ENCODE measurements around the gene LCLAT1.

The LCLAT1 gene

GRCh38 chr2:30444273-30444672 lies 2.8 kb upstream of the LCLAT1 start:
- TF ChIP-seq EZH2 (IDR thresholded peaks at IDR 0.05; ENCODE audit: borderline replicate concordance, low read length) (no peak), CTCF (IDR thresholded peaks at IDR 0.05; ENCODE audit: low read length) (no peak)
- Histone ChIP-seq H2AFZ (ENCODE audit: low read length) (no peak overlapping the region), H3K9me3 (ENCODE audit: low read length) (no peaks in the 10 kb centered on the region), H3K9me2 (ENCODE audit: low read depth, low read length) (no peaks in the 10 kb centered on the region), H4K20me1 (ENCODE audit: insufficient read depth, low read length) (no peaks in the 10 kb centered on the region), H3K4me3 (ENCODE audit: low read depth, low read length, poor library complexity, severe bottlenecking) (no peak overlapping the region), H3K27ac (ENCODE audit: low read depth, low read length, poor library complexity, severe bottlenecking) (no peak overlapping the region), H3F3A (ENCODE audit: insufficient read depth, low read length) (no peaks in the 10 kb centered on the region), H3K9ac (ENCODE audit: low read length) (no peak overlapping the region), H3K36me3 (ENCODE audit: insufficient read depth, low read length) (no peaks in the 10 kb centered on the region), H3K27me3 (ENCODE audit: insufficient read depth, low read length) (no peaks in the 10 kb centered on the region), H3K79me2 (ENCODE audit: insufficient read depth, low read length) (peaks cover 16% of the 10 kb centered on the region), H3K4me2 (ENCODE audit: low read length) (no peak overlapping the region), H3K4me1 (ENCODE audit: insufficient read depth, low read length, severe bottlenecking) (peaks cover 18% of the 10 kb centered on the region)

GRCh38 chr2:30445266-30445821 lies 1.7 kb upstream of the LCLAT1 start:
- Histone ChIP-seq H3F3A (ENCODE audit: insufficient read depth, low read length) (no peaks in the 10 kb centered on the region), H3K9me2 (ENCODE audit: low read depth, low read length) (no peaks in the 10 kb centered on the region), H4K20me1 (ENCODE audit: insufficient read depth, low read length) (no peaks in the 10 kb centered on the region), H3K27me3 (ENCODE audit: insufficient read depth, low read length) (no peaks in the 10 kb centered on the region), H3K9me3 (ENCODE audit: low read length) (no peaks in the 10 kb centered on the region), H3K27ac (ENCODE audit: low read depth, low read length, poor library complexity, severe bottlenecking) (no peak overlapping the region), H3K4me3 (ENCODE audit: low read depth, low read length, poor library complexity, severe bottlenecking) (no peak overlapping the region), H2AFZ (ENCODE audit: low read length) (no peak overlapping the region), H3K79me2 (ENCODE audit: insufficient read depth, low read length) (peaks cover 16% of the 10 kb centered on the region), H3K36me3 (ENCODE audit: insufficient read depth, low read length) (peaks cover under 1% of the 10 kb centered on the region; the same call in 1 of the 2 replicates), H3K4me1 (ENCODE audit: insufficient read depth, low read length, severe bottlenecking) (peaks cover 18% of the 10 kb centered on the region), H3K4me2 (ENCODE audit: low read length) (no peak overlapping the region), H3K9ac (ENCODE audit: low read length) (no peak overlapping the region)
- TF ChIP-seq CTCF (IDR thresholded peaks at IDR 0.05; ENCODE audit: low read length): no peak
- TF ChIP-seq EZH2 (IDR thresholded peaks at IDR 0.05; ENCODE audit: borderline replicate concordance, low read length): no peak

- Histone ChIP-seq H3K27me3 (ENCODE audit: insufficient read depth, low read length) (no peaks in the 10 kb centered on the region), H2AFZ (ENCODE audit: low read length) (0 out of 2 replicates have a peak overlapping the region, but pooled peaks have one; percentile 9), H3K9ac (ENCODE audit: low read length) (peak overlapping the region; percentile 79), H3K36me3 (ENCODE audit: insufficient read depth, low read length) (peaks cover 11% of the 10 kb centered on the region), H4K20me1 (ENCODE audit: insufficient read depth, low read length) (no peaks in the 10 kb centered on the region), H3K9me3 (ENCODE audit: low read length) (no peaks in the 10 kb centered on the region), H3F3A (ENCODE audit: insufficient read depth, low read length) (no peaks in the 10 kb centered on the region), H3K4me1 (ENCODE audit: insufficient read depth, low read length, severe bottlenecking) (peaks cover 18% of the 10 kb centered on the region), H3K4me3 (ENCODE audit: low read depth, low read length, poor library complexity, severe bottlenecking) (peak overlapping the region; percentile 85), H3K27ac (ENCODE audit: low read depth, low read length, poor library complexity, severe bottlenecking) (no peak overlapping the region), H3K79me2 (ENCODE audit: insufficient read depth, low read length) (peaks cover 23% of the 10 kb centered on the region), H3K9me2 (ENCODE audit: low read depth, low read length) (no peaks in the 10 kb centered on the region), H3K4me2 (ENCODE audit: low read length) (peak overlapping the region; percentile 85)
- TF ChIP-seq EZH2 (IDR thresholded peaks at IDR 0.05; ENCODE audit: borderline replicate concordance, low read length) (no peak), CTCF (IDR thresholded peaks at IDR 0.05; ENCODE audit: low read length) (no peak)
These were observed 371 bp upstream of the LCLAT1 start for GRCh38 chr2:30446602-30447148.

Data from OCI-LY1 (cell line).